ENCODE results near the gene LCA5L. TPM values are rescaled to one million over a fixed set of nuclear protein-coding genes. Genes with fewer than 3 reads are reported as not detected.
"Not testable (repeated sequence)": the region's sequence is repeated elsewhere in the genome, so short reads cannot be mapped to it uniquely, and the experiment has no call there.

LCA5L gene
- total RNA-seq, 4 donors from 2014 or later: 0.26 to 4.1 (median 2.2) TPM; not detected in 1

- no peak for TF ChIP-seq CTCF (IDR thresholded peaks at IDR 0.05)
- no peak for TF ChIP-seq POLR2A (IDR thresholded peaks at IDR 0.05)
- H3K9me3 ChIP-seq: no peaks in the 10 kb centered on the region
- intact Hi-C loops (cut with DNase I; ENCODE audit: low total_unique reads): loop anchor here (10.0 kb wide), 2 partner anchors 71 to 201 kb away; partner anchors contain the start of genes BRWD1 and PSMG1
- peak overlapping the region; percentile 70 to 86 for H3K27ac ChIP-seq
- H3K4me1 ChIP-seq: peaks cover 0 to 8% of the 10 kb centered on the region in 2 donors
- H3K4me3 ChIP-seq: peak overlapping the region; percentile 18 to 20
- no peaks in the 10 kb centered on the region for H3K36me3 ChIP-seq
- no peaks in the 10 kb centered on the region for H3K27me3 ChIP-seq
- DNase-seq: peak; percentile 70 to 79
Observed at GRCh38 chr21:39385299-39386145, 60.1 kb downstream of the LCA5L start.

- Histone ChIP-seq H3K9me3 (no peaks in the 10 kb centered on the region), H3K36me3 (no peaks in the 10 kb centered on the region), H3K27ac (peak overlapping the region; percentile 37 to 86), H3K27me3 (no peaks in the 10 kb centered on the region), H3K4me3 (no peak overlapping the region), H3K4me1 (peaks cover 0 to 8% of the 10 kb centered on the region in 2 donors)
- no peak for TF ChIP-seq POLR2A (IDR thresholded peaks at IDR 0.05)
- TF ChIP-seq CTCF (IDR thresholded peaks at IDR 0.05): no peak
- DNase-seq: no peak
- intact Hi-C loops (cut with DNase I; ENCODE audit: low total_unique reads): loop anchor here (10.0 kb wide), 2 partner anchors 70 to 200 kb away; partner anchors contain the start of genes BRWD1 and PSMG1
Observed at GRCh38 chr21:39384674-39385298, 60.8 kb downstream of the LCA5L start.

GRCh38 chr21:39382096-39382495, 63.5 kb downstream of the LCA5L start:
- not testable (repeated sequence) for H3K4me1 ChIP-seq, H3K27me3 ChIP-seq, H3K36me3 ChIP-seq, H3K4me3 ChIP-seq, H3K9me3 ChIP-seq, DNase-seq, H3K27ac ChIP-seq
- intact Hi-C loops (cut with DNase I; ENCODE audit: low total_unique reads): loop anchor here (10.0 kb wide), 2 partner anchors 67 to 197 kb away; partner anchors contain the start of genes BRWD1 and PSMG1

GRCh38 chr21:39381009-39381408, 64.6 kb downstream of the LCA5L start:
- no peak for DNase-seq
- intact Hi-C loops (cut with DNase I; ENCODE audit: low total_unique reads): loop anchor here (10.0 kb wide), 2 partner anchors 66 to 196 kb away; partner anchors contain the start of genes BRWD1 and PSMG1
- Histone ChIP-seq H3K4me3 (peak overlapping the region; percentile 76 to 80), H3K4me1 (peaks cover 0 to 6% of the 10 kb centered on the region in 2 donors), H3K27ac (peak overlapping the region; percentile 89 to 98), H3K9me3 (no peaks in the 10 kb centered on the region), H3K36me3 (no peaks in the 10 kb centered on the region), H3K27me3 (no peaks in the 10 kb centered on the region)
- TF ChIP-seq CTCF (IDR thresholded peaks at IDR 0.05): no peak
- TF ChIP-seq POLR2A (IDR thresholded peaks at IDR 0.05): no peak

- H3K27me3 ChIP-seq: no peaks in the 10 kb centered on the region
- intact Hi-C loops (cut with DNase I; ENCODE audit: low total_unique reads): loop anchor here (10.0 kb wide), 2 partner anchors 65 to 195 kb away; partner anchors contain the start of genes BRWD1 and PSMG1
- DNase-seq: peak; percentile 96 to 98
- peaks cover 0 to 6% of the 10 kb centered on the region in 2 donors for H3K4me1 ChIP-seq
- H3K4me3 ChIP-seq: peak overlapping the region; percentile 76 to 80
- H3K36me3 ChIP-seq: no peaks in the 10 kb centered on the region
- peak overlapping the region; percentile 89 to 98 for H3K27ac ChIP-seq
- TF ChIP-seq CTCF (IDR thresholded peaks at IDR 0.05) (peak in 1 of 4 experiments; percentile 14), POLR2A (IDR thresholded peaks at IDR 0.05) (peak; percentile 51 to 93)
- H3K9me3 ChIP-seq: no peaks in the 10 kb centered on the region
Observed at GRCh38 chr21:39379986-39380891, 65.3 kb downstream of the LCA5L start.

All from uterus (tissue), 4 donors.